Measurements from ENCODE around the gene ACY1.
A peak's percentile ranks its signal among the peaks of the same experiment; 100 is the strongest.

Gene ACY1

GRCh38 chr3:51982838-51983577 lies at the start of gene ACY1:
Gene ACY1, plus strand, starts transcription at chr3:51983535. Its CDS starts 530 bp downstream, at chr3:51984065.
- DNase-seq (ENCODE audit: low read depth): peak; percentile 62

- no peak for DNase-seq (ENCODE audit: low read depth)
These were observed 49.0 kb upstream of the ACY1 start for GRCh38 chr3:51934139-51934850.

- DNase-seq (ENCODE audit: low read depth): no peak
These were observed 48.1 kb upstream of the ACY1 start for GRCh38 chr3:51934991-51935885.

DNA sequence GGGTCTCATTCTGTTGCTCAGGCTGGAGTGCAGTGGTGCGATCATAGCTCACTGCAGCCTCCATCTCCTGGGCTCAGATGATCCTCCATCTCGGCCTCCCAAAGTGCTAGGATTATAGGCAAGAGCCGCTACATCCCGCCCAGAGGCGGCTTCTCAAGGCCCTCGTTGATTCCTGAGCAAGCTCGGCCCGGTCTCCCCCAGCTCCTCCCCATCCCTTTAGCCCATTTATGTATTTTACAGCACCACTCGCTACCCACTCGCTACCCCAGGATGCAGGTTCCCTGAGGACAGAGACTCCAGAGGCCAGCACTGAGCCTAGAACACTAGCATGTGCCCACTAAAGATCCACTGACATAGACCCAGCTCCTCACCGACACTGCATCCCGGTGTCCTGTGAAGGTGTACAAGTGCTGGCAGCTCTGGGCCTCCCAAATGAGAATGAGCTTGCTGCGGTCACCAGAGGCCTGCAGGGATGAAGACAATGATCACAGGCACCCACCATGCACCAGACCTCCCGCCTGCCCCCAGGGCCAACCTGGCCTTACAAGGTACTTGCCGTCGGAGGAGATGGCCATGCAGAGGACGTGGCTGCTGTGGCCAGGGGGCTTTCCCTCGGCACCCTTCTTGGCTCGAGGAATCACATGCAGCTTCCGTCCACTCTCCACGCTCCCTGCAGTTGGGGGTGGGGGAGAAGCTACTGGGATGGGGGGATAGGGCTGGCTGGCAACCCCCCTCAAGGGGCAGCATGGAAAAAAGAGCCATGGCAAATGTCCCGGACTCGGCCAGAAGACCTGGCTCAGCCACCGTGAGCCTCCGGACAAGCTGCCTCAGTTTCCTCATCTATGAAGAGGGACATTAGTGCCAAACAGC lies 47.2 kb upstream of the ACY1 start:
- DNase-seq (ENCODE audit: low read depth): no peak

DNA sequence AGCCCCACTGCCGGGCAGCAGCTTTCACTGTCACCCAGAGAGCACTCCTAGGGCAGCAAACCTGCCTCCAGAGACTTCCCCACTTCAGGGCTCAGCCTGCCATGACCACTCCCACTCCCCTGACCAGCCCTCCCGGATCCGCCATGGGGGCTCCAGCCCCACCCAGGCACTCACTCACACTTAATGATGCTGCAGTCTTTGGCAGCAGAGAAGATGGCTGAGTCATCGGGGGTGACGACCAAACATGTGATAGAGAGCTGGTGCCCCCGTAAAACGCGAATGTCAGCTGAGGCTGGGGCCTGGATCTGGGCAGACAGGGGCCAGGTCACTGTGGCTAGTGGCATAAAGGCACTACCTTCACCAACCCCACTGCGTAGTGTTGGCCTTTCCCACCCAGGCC lies 46.3 kb upstream of the ACY1 start:
- DNase-seq (ENCODE audit: low read depth): no peak

- no peak for DNase-seq (ENCODE audit: low read depth)
These were observed 45.5 kb upstream of the ACY1 start for GRCh38 chr3:51937611-51938450.

GRCh38 chr3:51938780-51939425 lies 44.4 kb upstream of the ACY1 start:
- no peak for DNase-seq (ENCODE audit: low read depth)

DNA sequence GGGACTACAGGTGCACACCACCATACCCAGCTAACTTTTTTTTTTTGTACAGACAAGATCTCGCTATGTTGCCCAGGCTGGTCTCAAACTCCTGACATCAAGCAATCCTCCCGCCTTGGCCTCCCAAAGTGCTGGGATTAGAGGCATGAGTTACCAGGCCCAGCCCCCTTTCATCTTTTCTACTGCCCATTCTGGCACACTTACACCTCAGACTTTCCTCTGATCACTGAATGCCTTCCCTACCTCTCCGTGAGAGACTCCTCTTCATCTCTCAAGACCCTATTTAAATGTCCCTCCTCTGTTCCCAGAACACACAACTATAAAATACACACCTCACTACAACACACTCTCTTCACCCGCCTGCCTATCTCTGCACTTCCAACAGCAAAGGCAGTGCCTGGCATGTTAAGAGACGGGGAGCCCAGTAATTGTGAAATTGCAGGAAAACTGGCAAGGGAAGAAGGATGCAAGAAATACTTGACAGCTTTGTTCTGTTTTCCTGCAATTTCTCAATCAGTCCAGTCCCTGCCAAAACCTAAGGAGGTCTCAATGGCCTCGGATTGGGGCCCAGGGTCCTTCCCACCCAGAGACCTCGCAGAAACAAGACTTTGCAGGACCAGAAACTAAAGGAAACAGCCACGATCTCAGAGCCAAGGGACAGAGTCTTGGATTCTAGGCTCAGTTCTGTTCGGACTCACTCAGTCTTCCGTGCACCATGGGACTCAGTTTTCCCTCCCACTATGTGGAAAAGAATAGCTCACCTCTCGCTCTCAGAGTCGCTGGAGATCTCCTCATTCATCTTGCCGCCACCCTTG lies 42.5 kb upstream of the ACY1 start:
- no peak for DNase-seq (ENCODE audit: low read depth)

DNA sequence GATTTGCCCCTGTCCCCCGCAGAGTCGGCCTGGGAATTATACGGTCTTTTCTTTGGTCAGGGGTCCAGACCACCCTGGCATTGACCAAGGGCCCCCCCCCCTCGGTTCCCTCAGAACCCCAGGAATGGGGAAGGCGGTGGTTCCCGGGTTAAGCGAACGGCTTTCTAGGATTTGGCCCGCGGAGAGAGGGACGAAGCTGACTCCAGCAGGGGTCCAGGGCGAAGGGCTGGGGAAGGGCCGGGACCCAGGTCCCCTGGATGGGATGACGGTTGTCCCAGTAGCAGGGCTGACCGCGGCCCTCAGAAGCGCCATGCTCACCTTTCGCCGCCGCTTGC lies 41.9 kb upstream of the ACY1 start:
- no peak for DNase-seq (ENCODE audit: low read depth)

- DNase-seq (ENCODE audit: low read depth): peak; percentile 99
These were observed 41.3 kb upstream of the ACY1 start, which contains the start of the genes PARP3 and RRP9 for GRCh38 chr3:51941798-51942602. Gene PARP3, plus strand, starts transcription at chr3:51942363. Its CDS starts 993 bp downstream, at chr3:51943356. Gene RRP9, minus strand, starts transcription at chr3:51941904. Its CDS starts 37 bp downstream, at chr3:51941867.

- peak; percentile 31 for DNase-seq (ENCODE audit: low read depth)
These were observed 40.5 kb upstream of the ACY1 start for GRCh38 chr3:51942603-51943450.

- DNase-seq (ENCODE audit: low read depth): no peak
These were observed 39.6 kb upstream of the ACY1 start for GRCh38 chr3:51943451-51944391.

DNA sequence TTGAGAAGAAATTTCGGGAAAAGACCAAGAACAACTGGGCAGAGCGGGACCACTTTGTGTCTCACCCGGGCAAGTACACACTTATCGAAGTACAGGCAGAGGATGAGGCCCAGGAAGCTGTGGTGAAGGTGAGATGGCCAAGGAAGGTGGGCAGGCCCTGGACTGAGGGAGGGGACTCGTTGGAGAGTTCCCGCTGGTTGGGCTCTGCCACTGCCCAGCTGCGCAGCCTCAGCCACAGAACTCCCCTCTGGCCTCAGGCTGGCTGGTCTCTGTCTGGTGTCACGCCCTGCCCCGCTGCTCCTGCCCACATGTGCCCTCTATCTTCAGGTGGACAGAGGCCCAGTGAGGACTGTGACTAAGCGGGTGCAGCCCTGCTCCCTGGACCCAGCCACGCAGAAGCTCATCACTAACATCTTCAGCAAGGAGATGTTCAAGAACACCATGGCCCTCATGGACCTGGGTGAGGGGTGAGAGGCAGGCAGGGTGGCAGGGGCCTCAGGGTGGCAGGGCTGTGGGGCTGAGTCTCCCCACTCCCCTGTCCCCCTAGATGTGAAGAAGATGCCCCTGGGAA lies 38.8 kb upstream of the ACY1 start:
- DNase-seq (ENCODE audit: low read depth): no peak

DNA sequence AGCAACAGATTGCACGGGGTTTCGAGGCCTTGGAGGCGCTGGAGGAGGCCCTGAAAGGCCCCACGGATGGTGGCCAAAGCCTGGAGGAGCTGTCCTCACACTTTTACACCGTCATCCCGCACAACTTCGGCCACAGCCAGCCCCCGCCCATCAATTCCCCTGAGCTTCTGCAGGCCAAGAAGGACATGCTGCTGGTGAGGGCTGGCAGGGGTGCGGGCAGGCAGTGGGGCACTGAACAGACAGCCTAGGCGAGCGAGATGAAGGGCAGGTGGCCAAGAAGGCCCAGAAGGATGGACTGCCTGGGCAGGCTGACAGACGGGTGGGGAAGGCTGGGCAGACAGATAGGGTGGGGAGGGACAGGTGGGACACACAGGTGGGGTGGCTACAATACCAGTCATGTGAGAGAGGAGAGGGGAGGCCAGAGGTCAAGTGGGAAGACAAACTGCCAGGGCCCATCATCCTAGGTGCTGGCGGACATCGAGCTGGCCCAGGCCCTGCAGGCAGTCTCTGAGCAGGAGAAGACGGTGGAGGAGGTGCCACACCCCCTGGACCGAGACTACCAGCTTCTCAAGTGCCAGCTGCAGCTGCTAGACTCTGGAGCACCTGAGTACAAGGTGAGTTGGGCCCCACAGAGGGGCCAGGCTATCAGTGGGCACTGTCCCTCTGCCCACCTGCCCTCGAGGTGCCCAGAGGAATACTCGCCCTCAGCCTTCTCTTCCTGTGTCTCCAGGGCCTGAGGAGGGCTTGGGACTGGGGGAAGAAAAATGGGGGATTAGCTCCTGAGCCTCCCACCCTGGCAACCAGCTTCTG lies 38.1 kb upstream of the ACY1 start:
- DNase-seq (ENCODE audit: low read depth): no peak
